Activated CD8-positive, alpha-beta memory T cell treated with anti-CD3 and anti-CD28 coated beads for 1 hour (primary cell): ENCODE results near the gene PRSS50.
"Not testable (repeated sequence)": the region's sequence is repeated elsewhere in the genome, so short reads cannot be mapped to it uniquely, and the experiment has no call there.

Experiments
- DNase-seq, 2 donors: peaks; one replicate each; pipeline ENCODE4 v3.0.0-alpha.2; 2020; ENCODE audit warnings: low read depth in 1 of 2; ENCODE audit errors: extremely low read depth in 1 of 2

The PRSS50 gene, protein sequence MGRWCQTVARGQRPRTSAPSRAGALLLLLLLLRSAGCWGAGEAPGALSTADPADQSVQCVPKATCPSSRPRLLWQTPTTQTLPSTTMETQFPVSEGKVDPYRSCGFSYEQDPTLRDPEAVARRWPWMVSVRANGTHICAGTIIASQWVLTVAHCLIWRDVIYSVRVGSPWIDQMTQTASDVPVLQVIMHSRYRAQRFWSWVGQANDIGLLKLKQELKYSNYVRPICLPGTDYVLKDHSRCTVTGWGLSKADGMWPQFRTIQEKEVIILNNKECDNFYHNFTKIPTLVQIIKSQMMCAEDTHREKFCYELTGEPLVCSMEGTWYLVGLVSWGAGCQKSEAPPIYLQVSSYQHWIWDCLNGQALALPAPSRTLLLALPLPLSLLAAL

DNA sequence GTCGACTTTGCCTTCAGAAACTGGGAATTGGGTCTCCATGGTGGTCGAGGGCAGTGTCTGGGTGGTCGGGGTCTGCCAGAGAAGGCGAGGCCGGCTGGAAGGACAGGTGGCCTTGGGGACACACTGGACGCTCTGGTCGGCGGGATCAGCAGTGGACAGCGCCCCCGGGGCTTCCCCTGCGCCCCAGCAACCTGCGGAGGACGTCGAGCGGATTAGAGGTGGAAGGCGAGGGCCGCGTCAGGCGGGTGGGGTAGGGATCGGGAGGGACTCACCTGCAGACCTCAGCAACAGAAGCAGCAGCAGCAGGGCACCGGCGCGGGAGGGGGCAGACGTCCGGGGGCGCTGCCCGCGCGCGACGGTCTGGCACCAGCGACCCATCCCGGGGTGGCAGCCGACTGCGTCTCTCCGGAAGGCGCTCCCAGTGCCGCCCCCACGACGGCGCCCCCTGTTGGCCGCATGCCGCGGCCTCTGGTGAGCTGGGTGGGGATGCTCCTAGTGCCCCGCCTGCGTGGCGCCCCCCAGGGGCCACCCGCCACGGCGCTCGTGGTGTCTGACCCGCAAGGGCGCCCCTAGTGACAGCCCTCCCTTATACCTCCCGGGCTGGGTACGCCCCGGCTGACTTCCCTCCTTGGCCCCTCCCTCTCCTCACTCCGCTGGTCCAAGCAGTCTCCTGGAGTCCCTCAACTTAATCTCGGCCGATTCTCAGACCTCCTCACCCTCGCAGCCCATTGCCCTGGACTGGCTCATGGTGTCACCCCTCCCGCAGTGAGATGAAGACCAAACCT, at the start of gene PRSS50:
Gene PRSS50 (minus strand): TSS at position 423 of the 785 bp plus-strand sequence. CDS start 45 bp downstream, at position 378.
- no peak for DNase-seq

DNA sequence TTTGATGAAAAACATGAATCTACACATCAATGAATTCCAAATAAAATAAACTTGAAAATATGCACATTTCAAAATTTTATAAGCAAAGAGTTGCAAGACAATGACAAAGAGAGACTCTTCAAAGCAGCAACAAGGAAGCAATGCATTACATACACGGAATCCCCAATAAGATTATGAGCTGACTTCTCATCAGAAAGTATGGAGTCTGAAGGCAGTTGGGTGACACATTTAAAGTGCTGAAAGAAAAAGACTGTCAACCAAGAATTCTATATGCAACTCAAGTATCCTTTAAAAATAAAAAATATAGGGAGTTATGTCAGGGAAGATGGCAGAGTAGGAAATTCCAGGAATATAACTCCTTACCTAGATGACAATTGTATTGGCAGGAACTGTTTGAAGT, 46.5 kb upstream of the PRSS50 start:
- no peak for DNase-seq

DNA sequence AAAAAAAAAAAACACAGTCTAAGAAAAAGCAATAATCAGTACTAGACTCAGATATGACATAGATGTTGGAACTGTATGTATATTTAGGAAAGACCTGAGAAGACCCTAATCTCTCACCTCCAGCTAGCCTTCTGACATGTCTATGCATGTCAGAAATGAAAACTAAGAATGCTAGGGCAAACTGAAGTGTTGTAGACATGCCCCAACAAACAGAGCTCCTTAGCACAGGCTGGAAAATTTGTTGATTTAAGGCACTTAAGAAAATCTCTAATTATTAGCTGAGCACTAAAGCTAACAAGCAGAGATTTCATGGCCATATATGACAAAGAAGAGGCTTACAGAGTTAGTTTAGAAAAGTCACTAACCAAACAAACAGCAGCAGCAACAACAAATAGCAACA, 45.5 kb upstream of the PRSS50 start:
- DNase-seq, result no peak

DNA sequence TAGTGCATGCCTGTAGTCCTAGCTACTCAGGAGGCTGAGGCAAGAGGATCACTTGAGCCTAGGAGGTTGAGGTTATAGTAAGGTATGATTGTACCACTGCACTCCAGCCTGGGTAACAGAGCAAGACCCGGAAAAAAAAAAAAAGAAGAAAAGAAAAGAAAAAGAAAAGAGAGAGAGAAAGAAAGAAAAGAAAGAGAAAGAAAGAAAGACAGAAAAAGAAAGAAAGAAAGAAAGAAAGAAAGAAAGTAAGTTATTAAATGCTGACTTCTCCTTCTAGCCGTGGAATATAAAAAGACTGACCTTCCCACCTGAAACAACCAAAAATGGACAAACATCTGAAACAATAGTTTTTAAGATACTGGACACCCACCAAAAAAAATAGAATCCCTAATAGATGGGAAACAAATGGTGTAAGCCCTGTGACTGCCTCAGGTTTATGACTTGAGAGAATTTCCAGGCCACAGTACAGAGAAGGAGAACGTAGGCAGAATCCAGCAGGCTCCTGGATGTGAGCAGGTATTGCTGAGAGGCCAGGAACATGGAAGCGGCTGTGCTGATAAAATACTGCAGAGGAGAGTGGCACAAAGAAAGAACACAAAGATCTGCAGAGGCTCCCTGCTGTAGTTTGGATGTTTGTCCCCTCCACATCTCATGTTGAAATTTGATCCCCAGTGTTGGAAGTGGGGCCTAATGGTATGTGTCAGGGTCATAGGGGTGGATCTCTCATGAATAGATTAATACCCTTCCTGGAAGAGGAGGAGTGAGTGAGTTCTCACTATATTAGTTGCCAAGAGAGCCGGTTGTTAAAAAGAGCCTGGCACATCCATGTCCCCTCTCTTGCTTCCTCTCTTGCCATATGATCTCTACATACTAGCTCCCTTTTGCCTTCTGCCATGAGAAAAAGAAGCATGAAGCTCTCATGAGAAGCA, 41.8 kb upstream of the PRSS50 start:
- no peak for DNase-seq

DNA sequence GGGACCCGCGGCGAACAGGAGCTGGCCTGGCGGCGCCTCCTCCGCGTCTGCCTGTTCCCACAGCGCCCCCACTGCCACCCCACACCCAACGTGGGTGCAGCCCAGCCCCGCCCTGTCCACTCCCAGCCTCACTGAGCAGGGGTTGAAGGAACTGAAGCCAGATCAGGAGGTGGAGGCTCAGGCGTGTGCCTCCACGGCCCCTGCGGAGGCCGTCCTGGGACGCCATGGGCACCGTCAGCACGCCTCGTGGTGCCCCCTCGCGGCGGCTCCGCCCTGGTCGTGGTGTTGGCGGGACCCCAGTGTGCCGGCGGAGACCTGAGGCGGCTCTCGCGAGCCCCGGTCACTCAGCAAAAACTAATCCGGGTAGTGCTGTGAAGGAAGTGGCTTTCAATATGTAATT, 39.0 kb upstream of the PRSS50 start:
- DNase-seq, result no peak

DNA sequence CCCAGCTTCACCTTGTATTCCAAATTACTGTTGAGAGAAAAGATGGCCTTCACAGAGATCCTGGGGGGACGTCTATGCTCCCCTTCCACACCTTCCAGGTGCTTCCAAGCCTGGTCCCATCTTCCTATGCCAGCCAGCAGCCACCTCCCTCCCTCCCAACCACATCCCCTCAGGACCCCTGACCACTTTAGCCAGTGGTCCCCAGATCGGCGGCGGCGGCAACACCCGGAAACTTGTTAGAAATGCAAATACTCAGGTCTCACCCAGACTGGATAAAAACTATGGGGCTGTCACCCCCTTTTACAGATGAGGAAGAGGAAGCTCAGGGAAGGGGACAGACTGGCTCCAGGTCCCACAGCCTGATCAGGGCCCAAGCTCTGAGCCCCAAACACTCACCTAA, 38.0 kb upstream of the PRSS50 start:
- DNase-seq, result no peak

DNA sequence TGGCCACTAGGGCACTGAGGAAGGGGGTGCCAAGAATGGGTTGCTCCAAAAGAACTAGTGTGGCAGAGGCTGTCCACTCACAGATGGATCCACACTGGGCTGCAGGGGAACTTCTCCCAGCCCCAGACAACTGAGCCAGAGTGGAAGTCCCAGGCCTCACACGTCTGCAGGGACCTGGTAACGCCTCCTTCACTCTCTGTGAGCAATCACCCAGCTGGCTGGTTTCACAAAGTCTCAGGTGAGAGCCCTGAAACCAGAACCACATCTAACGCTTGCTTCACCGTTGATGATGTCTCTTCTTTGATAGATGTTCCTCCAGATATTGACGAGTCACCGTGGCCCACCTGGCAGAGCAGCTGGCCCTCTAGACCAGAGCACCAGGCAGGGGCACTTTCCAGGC, 35.5 kb upstream of the PRSS50 start:
- not testable (repeated sequence) for DNase-seq

DNA sequence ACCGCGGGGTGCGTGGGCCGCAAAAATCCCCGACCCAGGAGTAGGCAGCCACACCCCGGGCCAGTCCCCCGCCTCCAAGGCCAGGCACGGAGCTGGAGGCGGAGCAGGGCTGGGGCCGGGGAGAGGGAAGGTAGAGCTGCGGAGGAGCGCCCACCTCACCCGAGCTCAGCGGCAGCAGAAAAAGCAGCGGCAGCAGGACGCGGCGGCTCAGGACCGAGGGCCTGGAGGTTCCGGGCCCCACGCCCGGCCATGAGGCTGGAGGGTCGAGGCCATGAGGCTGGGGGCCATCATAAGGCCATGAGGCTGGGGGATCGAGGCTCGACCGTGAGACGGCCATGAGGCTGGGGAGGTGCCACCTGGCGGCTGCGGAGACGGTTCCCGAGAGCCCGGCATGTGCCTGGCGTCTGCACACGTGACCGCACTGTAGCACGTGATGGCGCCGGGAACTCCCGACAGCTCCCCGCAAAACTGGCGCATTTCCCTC, 32.9 kb upstream of the PRSS50 start:
- DNase-seq, result no peak

DNA sequence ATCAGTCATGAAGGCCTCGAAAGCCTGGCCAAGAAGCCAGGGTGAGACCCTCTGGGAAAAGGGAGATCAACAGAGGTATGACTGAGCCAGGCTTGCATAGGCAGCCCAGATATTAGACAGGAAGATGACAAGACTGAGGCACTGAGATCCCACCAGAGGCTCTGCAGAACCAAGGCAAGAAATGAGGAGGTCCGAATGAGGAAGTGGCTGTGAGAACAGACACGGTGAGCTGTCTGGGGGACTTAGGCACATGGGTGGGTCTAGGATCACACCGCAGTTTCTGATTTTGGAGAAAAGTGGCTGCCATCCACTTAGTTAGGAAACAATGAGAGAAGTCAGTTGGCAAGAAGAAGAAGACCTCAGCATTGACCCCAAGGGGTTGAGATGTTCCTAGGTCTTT, 31.5 kb upstream of the PRSS50 start:
- DNase-seq, result no peak

DNA sequence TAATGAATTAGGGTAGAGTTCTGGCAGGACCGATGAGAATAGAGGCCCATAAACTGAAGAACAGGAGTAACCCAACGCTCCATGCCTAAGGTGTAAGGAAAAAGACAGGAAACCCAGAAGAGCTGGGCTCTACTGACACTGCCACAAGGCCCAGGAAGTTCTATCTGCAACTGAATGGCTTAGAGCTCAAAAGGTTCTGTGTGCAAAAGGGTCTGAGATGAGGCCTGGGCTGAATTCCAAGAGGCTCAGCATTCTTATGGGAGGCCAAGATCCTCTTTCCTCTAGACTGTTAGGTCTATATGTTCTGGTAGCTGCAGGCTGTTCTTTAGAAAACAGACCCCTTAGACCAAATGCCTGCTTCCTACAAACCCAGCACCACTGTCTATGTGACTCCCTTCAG, 30.5 kb upstream of the PRSS50 start:
- no peak for DNase-seq

DNA sequence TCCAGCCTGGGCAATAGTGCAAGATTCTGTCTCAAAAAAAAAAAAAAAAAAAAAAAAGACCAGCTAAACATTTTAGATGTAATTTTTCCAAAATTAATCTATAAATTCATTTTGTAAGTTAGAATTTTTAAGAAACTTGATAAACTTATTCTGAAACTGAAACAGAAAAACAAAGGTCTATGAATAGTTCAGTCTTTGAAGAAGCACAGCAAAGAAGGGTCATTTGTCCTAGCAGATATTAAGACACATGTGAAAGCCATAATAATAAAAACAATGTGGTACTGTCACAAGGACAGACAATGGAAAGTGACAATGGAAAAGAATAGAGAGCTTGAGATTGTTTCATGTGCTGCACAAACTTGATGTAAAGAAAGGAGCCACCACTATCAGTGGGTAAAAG, 29.0 kb upstream of the PRSS50 start:
- no peak for DNase-seq

DNA sequence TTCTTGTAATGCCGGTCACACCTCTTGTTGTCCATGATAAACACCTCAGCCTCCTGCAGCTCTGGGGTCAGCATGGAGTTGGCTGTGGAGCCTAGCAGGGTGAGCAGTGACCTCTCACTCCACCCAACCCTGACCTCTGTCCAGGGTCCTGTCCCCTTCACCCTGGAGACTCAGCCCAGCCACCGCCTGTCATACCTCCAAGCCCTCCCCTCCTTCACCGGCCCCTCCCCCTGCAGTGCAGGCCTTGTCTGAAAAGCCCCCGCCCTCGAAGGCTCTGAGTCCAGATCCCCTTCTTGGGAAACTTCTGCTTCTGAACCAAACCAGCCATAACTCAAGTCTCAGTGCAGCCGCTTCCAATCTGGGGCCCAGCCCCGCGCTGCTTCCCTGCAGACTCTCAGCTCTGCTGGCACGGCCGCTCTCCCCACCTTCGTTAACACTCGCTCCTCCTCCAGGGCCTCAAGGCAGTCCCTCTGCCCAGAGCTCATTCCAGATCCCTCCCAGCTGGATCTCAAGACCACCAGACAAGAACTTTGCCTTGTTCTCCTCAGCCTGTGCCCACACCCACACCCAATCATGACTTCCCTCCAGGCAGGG, 25.4 kb upstream of the PRSS50 start:
- no peak for DNase-seq

DNA sequence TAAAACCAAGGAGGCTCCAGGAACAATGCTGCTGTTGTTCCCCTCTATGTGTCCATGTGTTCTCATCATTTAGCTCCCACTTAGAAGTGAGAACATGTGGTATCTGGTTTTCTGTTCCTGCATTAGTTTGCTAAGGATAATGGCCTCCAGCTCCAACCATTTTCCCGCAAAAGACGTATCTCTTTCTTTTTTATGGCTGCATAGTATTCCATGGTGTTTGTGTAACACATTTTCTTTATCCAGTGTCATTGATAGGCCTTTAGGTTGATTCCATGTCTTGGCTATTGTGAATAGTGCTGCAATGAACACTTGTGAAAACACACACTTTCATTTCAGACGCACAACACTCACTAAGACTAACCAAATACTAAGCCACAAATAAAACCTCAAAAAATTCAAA, 21.9 kb upstream of the PRSS50 start:
- not testable (repeated sequence) for DNase-seq

DNA sequence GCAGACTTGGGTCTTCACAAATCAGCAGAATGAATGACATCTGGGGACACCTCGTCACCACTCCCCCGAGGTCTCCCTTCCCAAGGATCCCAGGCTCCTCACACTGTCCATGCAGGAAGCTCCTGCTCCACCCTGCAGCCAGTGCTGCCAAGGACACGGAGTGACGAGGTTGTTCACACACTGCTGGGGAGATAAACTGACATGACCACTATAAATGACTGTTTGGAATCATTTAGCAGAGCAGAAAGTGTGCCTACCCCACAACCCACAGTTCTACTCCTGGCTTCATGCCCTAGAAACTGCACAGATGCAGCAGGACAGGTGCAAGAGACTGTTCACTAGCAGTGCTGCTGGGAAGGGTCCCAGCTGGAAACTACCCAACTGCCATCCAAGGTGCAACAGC, 19.7 kb upstream of the PRSS50 start:
- no peak for DNase-seq

DNA sequence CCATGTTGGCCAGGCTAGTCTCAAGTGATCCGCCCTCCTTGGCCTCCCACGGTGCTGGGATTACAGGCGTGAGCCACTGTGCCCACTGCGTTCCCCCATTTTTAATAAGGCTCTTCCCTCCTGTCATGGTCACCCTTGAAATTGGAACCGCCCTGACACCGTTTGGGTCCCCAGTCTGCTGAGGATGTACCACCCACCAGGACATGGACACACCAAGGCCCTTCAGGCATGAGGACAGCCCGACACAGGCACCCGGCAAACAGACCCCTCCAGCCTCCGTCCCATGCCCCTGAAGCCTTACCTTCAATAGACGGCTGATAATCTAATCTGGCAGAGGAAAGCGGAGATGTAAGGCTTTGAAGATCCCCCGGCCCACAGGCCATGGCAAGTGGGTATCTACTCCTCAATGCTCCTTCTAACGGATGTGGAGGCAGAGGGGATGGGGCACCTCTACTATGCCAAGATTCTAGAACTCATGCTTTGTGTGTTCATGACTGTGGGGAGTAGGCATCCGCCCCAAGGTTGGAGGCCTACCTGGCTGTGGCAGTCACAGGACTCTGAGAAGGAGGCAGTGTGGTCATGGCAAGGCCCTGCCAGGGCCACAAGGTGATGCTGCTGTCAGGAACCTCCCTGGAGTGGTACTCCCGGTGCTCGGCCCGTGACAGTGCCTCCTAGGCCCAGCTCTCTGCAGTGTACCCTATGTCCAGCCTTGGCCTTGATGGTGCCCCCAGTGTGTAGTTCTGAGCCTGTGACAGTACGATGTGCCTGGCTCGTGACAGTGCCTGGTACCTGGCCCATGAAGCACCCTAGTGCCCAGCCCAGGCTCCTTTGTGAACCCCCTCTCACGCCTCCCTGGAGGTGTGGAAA, 18.6 kb upstream of the PRSS50 start:
- no peak for DNase-seq

DNA sequence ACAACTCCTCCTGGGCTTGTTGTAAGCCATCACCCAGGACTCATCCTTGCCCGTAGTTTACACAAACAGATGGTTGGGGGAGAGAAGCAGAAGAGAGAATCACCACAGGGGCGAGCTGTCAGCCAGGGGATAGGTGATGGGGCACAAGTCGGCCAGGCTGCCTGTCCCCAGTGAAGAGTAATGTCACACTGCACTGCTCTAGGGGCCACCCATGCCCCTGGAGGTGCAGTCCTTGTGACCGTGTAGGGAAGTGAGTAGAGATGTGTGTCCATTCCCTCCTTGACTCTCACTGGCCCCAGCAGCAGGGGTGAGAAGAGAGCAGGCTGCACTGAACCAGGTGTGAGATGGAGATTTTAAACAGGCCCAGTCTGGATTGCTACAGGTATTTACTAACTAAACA, 17.1 kb upstream of the PRSS50 start:
- no peak for DNase-seq

DNA sequence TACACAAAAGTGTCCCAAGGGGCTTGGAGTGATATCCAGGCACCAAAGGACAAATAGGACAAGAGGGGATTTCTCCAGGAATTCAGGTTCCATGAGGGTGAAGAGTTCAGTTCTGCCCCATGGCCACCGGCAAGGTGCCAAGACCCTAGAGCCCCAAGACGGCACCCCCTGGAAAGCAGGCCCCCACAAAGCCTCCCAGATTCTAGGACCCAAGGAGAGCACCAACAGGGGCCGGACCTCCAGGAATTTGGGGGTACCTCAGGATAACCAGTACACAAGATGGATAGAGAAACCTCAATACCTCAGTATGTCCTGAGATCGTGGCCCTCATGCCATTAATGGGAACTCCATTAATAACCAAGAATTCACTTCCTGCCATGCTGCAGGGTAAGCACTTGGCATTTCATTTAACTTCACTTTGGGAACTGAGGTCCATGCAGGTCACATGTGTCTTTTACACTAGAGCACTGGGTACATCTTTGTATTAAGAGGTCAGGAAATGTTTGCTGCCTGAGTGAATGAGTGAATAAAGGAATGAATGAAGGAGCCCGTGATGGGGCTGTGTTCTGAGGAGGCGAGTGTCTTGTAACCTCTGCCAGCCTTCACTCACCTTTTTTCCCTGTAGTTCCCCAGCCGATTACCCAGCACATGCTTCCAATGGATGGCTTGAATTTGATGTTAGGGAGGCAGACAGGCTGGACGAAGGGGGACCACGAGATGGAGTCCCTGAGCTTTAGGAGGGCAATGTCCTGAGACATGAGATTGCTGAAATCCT, 15.5 kb upstream of the PRSS50 start:
- DNase-seq, result no peak

DNA sequence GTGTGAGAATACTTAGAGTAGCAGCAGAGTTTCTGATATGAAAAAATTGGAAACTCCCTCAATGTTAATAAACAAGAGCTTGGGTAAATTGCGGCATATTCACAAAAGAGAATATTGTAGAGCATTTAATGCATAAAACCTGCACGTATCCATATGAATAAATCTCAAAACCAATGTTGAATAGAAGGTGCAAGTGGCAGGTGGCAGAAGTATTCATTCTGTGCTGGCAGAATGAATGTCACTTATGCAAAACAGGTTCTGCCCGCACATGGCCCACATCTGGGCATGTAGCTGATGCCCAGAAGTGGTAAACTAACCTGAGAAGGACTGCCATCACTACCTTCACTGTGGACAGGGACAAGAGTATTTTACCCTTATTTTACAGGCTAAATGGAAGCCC, 14.1 kb upstream of the PRSS50 start:
- DNase-seq, result no peak

DNA sequence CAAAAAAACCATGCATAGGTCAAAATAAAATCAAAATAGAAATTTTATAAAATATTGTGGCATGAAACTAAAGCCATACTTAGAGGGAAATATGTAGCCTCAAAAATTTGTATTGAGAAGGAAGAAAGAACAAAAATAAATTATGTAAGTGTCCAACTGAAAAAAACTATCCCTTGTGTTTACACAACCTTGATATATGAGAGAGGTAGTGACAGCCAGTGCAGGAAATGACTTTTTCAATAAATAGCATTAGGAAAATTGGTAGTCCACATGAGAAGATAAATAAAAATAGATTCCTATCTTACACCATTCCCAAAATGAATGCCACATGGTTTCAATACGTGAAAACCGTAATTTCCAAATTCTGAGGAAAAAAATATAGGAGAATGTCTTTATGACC, 13.2 kb upstream of the PRSS50 start:
- no peak for DNase-seq
